Raji (cell line): Measurements from ENCODE around the gene MTNR1A.

Experiments used
- POLR2A ChIP-seq: IDR thresholded peaks from 2 replicates; pipeline ENCODE4 v1.6.1; 2011; ENCODE audit warnings: low read depth, low read length, control low read depth; ENCODE audit not compliant: insufficient read depth

MTNR1A gene

GRCh38 chr4:186581421-186581820 is 26.1 kb upstream of the MTNR1A start:
- no peak for TF ChIP-seq POLR2A

GRCh38 chr4:186580669-186581068 is 25.3 kb upstream of the MTNR1A start:
- no peak for TF ChIP-seq POLR2A

DNA sequence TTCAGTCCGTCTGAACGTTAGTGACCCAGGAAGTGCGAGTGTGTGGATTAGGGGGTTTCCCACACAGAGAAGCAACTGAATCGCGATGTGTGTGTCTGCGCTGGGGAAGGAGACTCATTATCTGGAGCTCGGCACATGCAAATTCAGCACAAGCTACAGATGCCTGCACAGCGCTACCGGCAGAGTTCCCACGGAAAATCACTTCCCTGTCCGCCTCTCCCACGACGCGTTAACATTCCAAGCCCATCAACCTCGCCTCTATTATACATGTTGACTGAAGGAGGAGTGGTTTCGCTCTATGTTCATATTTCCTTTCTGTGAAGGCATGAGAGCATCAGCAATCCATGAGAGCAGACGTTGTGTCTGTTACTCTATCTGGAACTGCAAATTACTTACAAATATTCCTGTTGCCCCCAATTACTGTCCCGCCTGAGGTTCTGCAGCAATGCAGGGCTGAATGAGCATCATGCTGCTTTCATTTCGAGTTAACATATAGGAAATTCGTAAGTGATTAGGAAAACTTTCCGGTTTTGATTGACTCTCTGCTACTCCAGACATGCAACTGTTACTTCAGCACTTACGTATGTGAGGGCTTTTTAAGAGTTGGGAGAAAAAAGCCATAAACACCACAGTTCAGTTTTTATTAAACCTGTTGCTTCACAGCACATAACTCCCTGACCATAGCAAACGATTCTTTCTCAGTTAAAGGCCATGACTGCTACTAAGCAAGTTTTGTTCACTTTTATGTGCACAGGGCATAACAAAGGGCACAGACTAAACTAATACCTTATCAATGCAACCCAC is 15.0 kb upstream of the MTNR1A start:
- TF ChIP-seq POLR2A, result no peak

DNA sequence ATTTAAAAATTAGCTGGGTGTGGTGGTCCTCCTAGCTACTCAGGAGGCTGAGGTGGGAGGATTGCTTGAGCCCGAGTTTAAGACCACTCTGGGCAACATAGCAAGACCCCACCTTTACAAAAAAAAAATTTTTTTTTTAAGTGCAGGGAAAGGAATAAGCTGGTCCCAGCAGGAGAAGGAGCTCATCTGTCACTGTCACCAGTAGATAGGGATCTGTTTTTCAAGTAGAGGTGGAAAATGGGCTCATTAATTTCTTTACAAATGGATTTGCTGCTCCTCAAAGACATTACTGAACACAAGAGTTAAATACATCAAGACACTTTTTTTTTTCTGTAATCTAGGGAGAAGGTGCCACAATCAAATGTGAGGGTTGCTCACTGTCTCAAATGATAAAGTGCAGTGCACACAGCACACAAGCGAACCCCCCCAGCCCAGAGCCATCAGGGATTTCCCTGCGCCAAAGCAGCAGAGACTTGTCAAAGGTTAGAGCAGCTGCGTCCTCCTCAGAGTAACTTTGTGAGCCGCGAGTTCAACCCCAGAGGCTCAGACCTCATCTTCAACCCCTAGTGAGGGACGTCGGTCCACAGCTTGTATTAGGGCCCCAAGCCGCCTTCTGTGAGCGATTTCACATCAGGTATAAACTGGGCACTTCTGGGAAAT is 14.3 kb upstream of the MTNR1A start:
- TF ChIP-seq POLR2A, result no peak

DNA sequence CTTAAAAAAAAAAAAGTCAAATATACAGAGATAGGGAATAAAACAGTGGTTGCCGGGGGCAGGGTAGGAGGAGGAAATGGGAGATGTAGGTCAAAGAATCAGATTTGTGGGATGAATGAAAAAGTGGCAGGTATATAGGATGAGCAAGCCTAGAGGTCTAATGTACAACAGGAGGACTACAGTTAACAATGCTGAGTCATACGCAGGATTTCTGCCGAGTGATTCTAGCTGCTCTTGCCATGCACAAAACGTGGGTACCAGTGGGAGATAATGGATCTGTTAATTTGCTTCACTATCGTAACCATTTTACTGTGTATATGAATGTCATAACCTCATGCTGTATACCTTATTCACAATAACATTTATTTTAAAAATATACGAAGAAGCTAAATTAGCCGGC is 10.7 kb upstream of the MTNR1A start:
- no peak for TF ChIP-seq POLR2A

- TF ChIP-seq POLR2A, result no peak
Measured at GRCh38 chr4:186563761-186564160, 8.4 kb upstream of the MTNR1A start.

DNA sequence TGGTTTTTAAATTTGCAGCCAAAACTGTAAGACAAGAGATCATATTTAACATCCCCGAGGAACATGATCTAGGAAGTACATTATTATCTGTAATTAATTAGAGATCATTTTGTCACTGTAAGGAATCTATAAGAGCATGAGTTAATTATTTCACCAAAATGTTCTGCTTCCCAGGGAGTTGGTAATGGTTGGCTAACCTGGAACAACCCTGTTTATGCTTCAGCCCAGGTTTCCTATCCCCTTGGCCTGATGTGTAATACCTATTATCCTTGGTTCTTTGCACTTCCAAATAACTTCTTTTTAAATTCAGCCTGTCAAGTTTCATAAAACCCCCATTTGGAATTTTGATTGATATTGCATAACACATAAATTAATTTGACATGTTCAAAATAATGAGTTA is 6.4 kb upstream of the MTNR1A start:
- no peak for TF ChIP-seq POLR2A

- TF ChIP-seq POLR2A, result no peak
Measured at GRCh38 chr4:186560647-186561046, 5.3 kb upstream of the MTNR1A start.

DNA sequence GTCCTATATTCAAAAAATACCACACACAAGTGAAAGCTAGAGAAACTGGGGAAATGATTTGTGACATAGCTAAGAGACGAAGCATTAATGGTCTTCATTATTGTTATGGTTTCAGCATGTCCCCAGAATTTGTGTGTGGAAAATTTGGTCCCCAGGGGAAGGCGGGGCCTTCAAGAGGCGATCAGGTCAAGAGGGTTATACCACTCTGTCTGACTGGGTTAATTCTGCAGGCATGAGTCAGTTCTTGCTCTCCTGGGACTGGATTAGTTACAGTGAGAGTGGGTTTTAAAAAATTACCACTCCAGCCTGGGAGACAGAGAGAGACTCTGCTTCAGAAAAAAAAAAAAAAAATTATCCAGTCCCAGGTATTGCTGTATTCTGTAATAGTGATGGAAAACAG is 2.1 kb upstream of the MTNR1A start:
- no peak for TF ChIP-seq POLR2A

- TF ChIP-seq POLR2A, result no peak
Measured at GRCh38 chr4:186557061-186557460, 1.7 kb upstream of the MTNR1A start.

GRCh38 chr4:186554539-186554913 is 841 bp downstream of the MTNR1A start:
- TF ChIP-seq POLR2A, result no peak

DNA sequence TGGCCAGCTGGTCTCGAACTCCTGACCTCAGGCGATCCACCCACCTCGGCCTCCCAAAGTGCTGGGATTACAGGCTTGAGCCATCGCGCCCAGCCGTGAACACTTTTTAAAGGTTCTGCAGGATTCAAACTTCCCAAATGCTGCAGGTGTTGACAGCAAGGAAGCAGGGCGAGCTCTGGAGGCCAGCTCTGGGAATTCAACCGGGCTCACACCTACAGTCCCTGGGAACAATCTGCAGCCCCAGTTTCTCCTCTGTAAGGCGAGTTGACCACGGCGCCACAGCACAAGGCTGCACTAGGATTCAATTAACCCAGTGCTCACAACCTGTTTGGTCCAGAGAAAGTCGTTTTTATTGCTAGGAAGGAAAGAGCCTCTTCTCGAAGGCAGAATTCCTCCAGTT is 1.6 kb downstream of the MTNR1A start:
- no peak for TF ChIP-seq POLR2A

- TF ChIP-seq POLR2A, result no peak
Measured at GRCh38 chr4:186551849-186552248, 3.5 kb downstream of the MTNR1A start.

GRCh38 chr4:186545436-186545835 is 9.9 kb downstream of the MTNR1A start:
- TF ChIP-seq POLR2A, result no peak

GRCh38 chr4:186543206-186543605 is 12.2 kb downstream of the MTNR1A start:
- TF ChIP-seq POLR2A, result no peak

- TF ChIP-seq POLR2A, result no peak
Measured at GRCh38 chr4:186541801-186542200, 13.6 kb downstream of the MTNR1A start.
